Hepatocyte (in vitro differentiated cells): ENCODE measurements around the gene LGALS16.

Experiments
- EZH2 ChIP-seq: fragments of 200-600 bp; sonication (generic); IDR thresholded peaks from 2 replicates; pipeline ENCODE4 v1.6.1; 2016; ENCODE audit warnings: antibody characterized with exemption, mild to moderate bottlenecking, borderline replicate concordance
- EZH2phosphoT487 ChIP-seq: fragments of 200-600 bp; sonication (generic); IDR thresholded peaks from one replicate; pipeline ENCODE4 v1.6.1; 2018; ENCODE audit warnings: antibody characterized with exemption, mild to moderate bottlenecking, low read depth, moderate library complexity; ENCODE audit not compliant: unreplicated experiment, severe bottlenecking
- TF ChIP-seq, protein P1 (sequence below): fragments of 200-600 bp; sonication (generic); IDR thresholded peaks from 2 replicates; pipeline ENCODE4 v1.5.1; 2016; ENCODE audit warnings: antibody characterized with exemption, mild to moderate bottlenecking; ENCODE audit not compliant: poor library complexity

DNA sequence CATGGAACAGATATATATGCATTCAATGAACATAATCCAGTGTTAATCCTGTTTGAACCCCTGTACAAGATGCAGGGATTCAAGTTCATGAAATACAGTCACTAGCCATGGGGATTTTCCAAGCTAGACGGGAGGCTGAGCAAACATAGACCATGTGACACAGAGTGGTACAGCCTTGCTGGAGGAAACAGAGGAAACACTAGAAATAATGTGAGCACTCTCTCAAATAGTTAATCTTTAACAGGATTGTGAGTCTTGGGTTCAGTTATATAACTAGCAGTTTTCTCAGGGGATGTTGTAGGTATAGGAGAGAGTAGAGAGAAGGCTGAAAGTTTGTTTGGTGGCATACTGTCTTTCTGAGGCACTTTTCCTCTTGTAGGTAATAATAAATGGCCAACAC, 13.9 kb upstream of the LGALS16 start:
- TF ChIP-seq EZH2 (no peak), EZH2phosphoT487 (no peak)
- TF ChIP-seq, protein P1, sequence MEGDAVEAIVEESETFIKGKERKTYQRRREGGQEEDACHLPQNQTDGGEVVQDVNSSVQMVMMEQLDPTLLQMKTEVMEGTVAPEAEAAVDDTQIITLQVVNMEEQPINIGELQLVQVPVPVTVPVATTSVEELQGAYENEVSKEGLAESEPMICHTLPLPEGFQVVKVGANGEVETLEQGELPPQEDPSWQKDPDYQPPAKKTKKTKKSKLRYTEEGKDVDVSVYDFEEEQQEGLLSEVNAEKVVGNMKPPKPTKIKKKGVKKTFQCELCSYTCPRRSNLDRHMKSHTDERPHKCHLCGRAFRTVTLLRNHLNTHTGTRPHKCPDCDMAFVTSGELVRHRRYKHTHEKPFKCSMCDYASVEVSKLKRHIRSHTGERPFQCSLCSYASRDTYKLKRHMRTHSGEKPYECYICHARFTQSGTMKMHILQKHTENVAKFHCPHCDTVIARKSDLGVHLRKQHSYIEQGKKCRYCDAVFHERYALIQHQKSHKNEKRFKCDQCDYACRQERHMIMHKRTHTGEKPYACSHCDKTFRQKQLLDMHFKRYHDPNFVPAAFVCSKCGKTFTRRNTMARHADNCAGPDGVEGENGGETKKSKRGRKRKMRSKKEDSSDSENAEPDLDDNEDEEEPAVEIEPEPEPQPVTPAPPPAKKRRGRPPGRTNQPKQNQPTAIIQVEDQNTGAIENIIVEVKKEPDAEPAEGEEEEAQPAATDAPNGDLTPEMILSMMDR: no peak
